ENCODE data around the gene FHL2.

FHL2 gene

DNA sequence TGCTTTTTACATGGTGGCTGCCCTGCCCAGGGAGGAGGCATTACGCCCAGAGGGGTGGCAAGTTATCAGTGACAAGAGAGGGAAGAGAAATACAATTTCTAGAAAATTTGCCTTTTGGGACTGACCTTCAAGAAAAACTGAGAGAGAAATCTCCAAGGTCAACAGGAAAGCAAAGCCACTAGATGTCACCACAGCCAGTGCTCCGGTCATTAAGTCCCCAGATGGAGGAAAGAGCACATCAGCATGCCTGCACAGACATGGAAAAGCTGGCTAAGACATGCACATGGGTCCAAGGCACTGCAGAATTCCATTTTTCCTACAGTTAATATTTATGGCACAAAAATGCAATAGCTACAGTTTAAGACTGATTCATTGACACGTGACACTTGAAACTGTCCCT is 21.0 kb downstream of the FHL2 start:
- peaks cover 14% of the 10 kb centered on the region for H3K36me3 ChIP-seq
- peaks cover 8% of the 10 kb centered on the region for H3K4me1 ChIP-seq
- H3K4me3 ChIP-seq (ENCODE audit: low read depth, low read length), result no peak overlapping the region
- no peaks in the 10 kb centered on the region for H3K9me3 ChIP-seq
- no peak for DNase-seq
- H3K27me3 ChIP-seq, result no peaks in the 10 kb centered on the region
- TF ChIP-seq, protein P1, sequence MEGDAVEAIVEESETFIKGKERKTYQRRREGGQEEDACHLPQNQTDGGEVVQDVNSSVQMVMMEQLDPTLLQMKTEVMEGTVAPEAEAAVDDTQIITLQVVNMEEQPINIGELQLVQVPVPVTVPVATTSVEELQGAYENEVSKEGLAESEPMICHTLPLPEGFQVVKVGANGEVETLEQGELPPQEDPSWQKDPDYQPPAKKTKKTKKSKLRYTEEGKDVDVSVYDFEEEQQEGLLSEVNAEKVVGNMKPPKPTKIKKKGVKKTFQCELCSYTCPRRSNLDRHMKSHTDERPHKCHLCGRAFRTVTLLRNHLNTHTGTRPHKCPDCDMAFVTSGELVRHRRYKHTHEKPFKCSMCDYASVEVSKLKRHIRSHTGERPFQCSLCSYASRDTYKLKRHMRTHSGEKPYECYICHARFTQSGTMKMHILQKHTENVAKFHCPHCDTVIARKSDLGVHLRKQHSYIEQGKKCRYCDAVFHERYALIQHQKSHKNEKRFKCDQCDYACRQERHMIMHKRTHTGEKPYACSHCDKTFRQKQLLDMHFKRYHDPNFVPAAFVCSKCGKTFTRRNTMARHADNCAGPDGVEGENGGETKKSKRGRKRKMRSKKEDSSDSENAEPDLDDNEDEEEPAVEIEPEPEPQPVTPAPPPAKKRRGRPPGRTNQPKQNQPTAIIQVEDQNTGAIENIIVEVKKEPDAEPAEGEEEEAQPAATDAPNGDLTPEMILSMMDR (IDR thresholded peaks at IDR 0.05; ENCODE audit: low read depth, low read length), result peak; percentile 33

GRCh38 chr2:105376789-105377240 is 22.0 kb downstream of the FHL2 start:
- Histone ChIP-seq H3K36me3 (peaks cover 14% of the 10 kb centered on the region), H3K27me3 (no peaks in the 10 kb centered on the region), H3K4me1 (peaks cover 8% of the 10 kb centered on the region), H3K4me3 (ENCODE audit: low read depth, low read length) (no peak overlapping the region), H3K9me3 (no peaks in the 10 kb centered on the region)
- TF ChIP-seq, protein P1 (IDR thresholded peaks at IDR 0.05; ENCODE audit: low read depth, low read length), result no peak
- no peak for DNase-seq

DNA sequence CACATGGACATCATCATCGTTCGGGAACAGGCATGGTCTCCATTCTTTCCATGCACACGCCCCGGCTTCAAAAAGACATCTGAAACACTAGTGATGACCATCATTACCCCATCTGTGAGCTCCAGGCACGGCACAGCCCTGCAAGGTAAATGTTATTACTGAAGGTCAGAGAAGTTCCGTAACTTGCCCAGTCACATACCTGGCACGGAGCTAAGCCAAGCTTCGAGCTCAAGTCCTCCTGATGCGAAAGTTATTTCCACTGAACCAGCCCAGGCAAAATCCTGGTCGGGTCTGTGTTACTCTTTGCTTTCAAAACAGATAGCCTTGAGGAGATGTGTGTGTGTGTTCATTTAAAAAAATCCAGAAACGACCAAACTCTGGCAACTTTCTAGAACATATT is 22.8 kb downstream of the FHL2 start:
- H3K9me3 ChIP-seq, result no peaks in the 10 kb centered on the region
- no peak for DNase-seq
- no peaks in the 10 kb centered on the region for H3K27me3 ChIP-seq
- peaks cover 13% of the 10 kb centered on the region for H3K36me3 ChIP-seq
- no peak overlapping the region for H3K4me3 ChIP-seq (ENCODE audit: low read depth, low read length)
- H3K4me1 ChIP-seq, result peaks cover 8% of the 10 kb centered on the region
- TF ChIP-seq, protein P1 (IDR thresholded peaks at IDR 0.05; ENCODE audit: low read depth, low read length), result no peak

DNA sequence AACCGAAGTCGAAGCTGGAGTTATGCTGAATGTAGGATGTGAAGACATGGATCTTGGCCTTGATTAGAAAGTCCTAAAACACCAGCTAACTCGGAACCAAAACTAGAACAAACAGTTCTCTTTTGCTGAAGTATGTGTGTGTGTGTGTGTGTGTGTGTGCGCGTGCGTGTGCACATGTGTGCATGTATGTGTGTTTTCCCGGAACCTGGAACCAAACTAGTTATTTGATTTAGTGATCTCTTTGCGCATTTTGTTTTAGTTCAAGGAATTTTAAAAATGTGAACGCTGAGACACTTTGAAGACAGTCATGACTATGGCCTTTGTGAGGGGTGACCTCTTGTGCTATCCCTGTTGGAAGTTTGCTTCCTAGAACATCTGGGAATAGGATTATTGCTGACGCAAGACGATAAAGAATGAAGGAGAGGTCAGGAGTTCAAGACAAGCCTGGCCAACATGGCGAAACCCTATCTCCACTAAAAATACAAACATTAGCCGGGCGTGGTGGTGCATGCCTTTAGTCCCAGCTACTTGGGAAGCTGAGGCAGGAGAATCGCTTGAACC is 23.8 kb downstream of the FHL2 start:
- DNase-seq, result no peak
- Histone ChIP-seq H3K27me3 (no peaks in the 10 kb centered on the region), H3K4me3 (ENCODE audit: low read depth, low read length) (no peak overlapping the region), H3K4me1 (peaks cover 8% of the 10 kb centered on the region), H3K36me3 (peaks cover 9% of the 10 kb centered on the region), H3K9me3 (no peaks in the 10 kb centered on the region)
- TF ChIP-seq, protein P1 (IDR thresholded peaks at IDR 0.05; ENCODE audit: low read depth, low read length), result no peak

- no peak for DNase-seq
- Histone ChIP-seq H3K4me3 (ENCODE audit: low read depth, low read length) (no peak overlapping the region), H3K4me1 (peaks cover 7% of the 10 kb centered on the region), H3K9me3 (no peaks in the 10 kb centered on the region), H3K27me3 (no peaks in the 10 kb centered on the region), H3K36me3 (peaks cover 15% of the 10 kb centered on the region)
- TF ChIP-seq, protein P1 (IDR thresholded peaks at IDR 0.05; ENCODE audit: low read depth, low read length), result no peak
Measured at GRCh38 chr2:105373895-105374401, 24.9 kb downstream of the FHL2 start.

GRCh38 chr2:105373344-105373781 is 25.5 kb downstream of the FHL2 start:
- Histone ChIP-seq H3K9me3 (no peaks in the 10 kb centered on the region), H3K36me3 (peaks cover 20% of the 10 kb centered on the region), H3K4me3 (ENCODE audit: low read depth, low read length) (no peak overlapping the region), H3K4me1 (peaks cover 3% of the 10 kb centered on the region; the same call in 1 of the 2 replicates), H3K27me3 (no peaks in the 10 kb centered on the region)
- no peak for DNase-seq
- TF ChIP-seq, protein P1 (IDR thresholded peaks at IDR 0.05; ENCODE audit: low read depth, low read length), result no peak

Measured in BE2C (cell line).